ENCODE results near the gene DAP3. TPM values are rescaled to one million over a fixed set of nuclear protein-coding genes. Genes with fewer than 3 reads are reported as not detected.

Gene DAP3
- total and polyA plus RNA-seq, 9 of the 15 experiments (the other 6 are each of a cell fraction or from before 2014, with no cell fraction given), result 155 to 484 (median 298) TPM

GRCh38 chr1:155645034-155645598 is 43.8 kb upstream of the DAP3 start:
- Histone ChIP-seq H3K9me1 (ENCODE audit: control insufficient read depth, insufficient read depth, low read length) (no peaks in the 10 kb centered on the region), H3K9me3 (replicated peaks; ENCODE audit: control insufficient read depth, insufficient read depth, low read depth, low read length) (peaks cover 7% of the 10 kb centered on the region), H3K27ac (ENCODE audit: extremely low read depth, low read depth, low read length) (no peak overlapping the region), H3K4me3 (no peak overlapping the region), H3K27me3 (ENCODE audit: control insufficient read depth in 2 of 2, insufficient read depth in 2 of 2, low read length in 2 of 2) (no peaks in the 10 kb centered on the region), H3K36me3 (ENCODE audit: control insufficient read depth, insufficient read depth, low read length) (no peaks in the 10 kb centered on the region), H3K79me2 (ENCODE audit: control insufficient read depth, insufficient read depth, low read length) (no peaks in the 10 kb centered on the region), H4K20me1 (replicated peaks; ENCODE audit: control insufficient read depth, insufficient read depth, low read length) (no peaks in the 10 kb centered on the region), H3K4me2 (ENCODE audit: insufficient read depth, low read length) (no peak overlapping the region), H3K9ac (ENCODE audit: insufficient read depth in 1 of 2, low read depth in 2 of 2, low read length in 2 of 2) (no peak overlapping the region), H2AFZ (ENCODE audit: low read depth, low read length) (peak overlapping the region; percentile 25; the same call in 1 of the 2 replicates), H3K4me1 (replicated peaks in 1 of 2; ENCODE audit: control insufficient read depth in 2 of 2, insufficient read depth in 2 of 2, low read length in 2 of 2) (no peaks in the 10 kb centered on the region; a peak in 2 of 5 replicates)
- no peak for ATAC-seq
- no peak for FAIRE-seq
- 7% methylated on average over 4 of the region's 4 CpGs for WGBS (ENCODE audit: insufficient coverage, low coverage, missing lambda C conversion rate)
- DNase-seq (ENCODE audit: extremely low read depth in 1 of 4, low spot score in 3 of 4), result no peak
- no TSS peak for BruUV-seq (replicated peaks)
- TF ChIP-seq NFIC (IDR thresholded peaks at IDR 0.05) (peak; percentile 83), YY1 (IDR thresholded peaks at IDR 0.05; ENCODE audit: borderline replicate concordance in 1 of 3, control insufficient read depth in 1 of 3, extremely low read depth in 1 of 3, insufficient read depth in 3 of 3, insufficient read length in 1 of 3, insufficient replicate concordance in 2 of 3, low read depth in 1 of 3, low read length in 2 of 3) (peak in 1 of 3 experiments; percentile 19), SP1 (CRISPR knock-in tag; IDR thresholded peaks at IDR 0.05) (no peak)
- intact Hi-C loops (cut with micrococcal nuclease), result loop anchor here (5.0 kb wide), 2 partner anchors 38 to 82 kb away; no protein-coding TSS in a partner anchor
- ChIA-PET CTCF (ENCODE audit: low intra/inter-chr PET ratio) (no interaction called here), POLR2A (no interaction called here)
- in situ Hi-C loops (cut with MboI), result no loop called here

GRCh38 chr1:155645648-155646047 is 43.2 kb upstream of the DAP3 start:
- Histone ChIP-seq H4K20me1 (replicated peaks; ENCODE audit: control insufficient read depth, insufficient read depth, low read length) (no peaks in the 10 kb centered on the region), H3K4me1 (replicated peaks in 1 of 2; ENCODE audit: control insufficient read depth in 2 of 2, insufficient read depth in 2 of 2, low read length in 2 of 2) (no peaks in the 10 kb centered on the region; a peak in 2 of 5 replicates), H3K4me2 (ENCODE audit: insufficient read depth, low read length) (no peak overlapping the region), H3K27ac (ENCODE audit: extremely low read depth, low read depth, low read length) (no peak overlapping the region), H2AFZ (ENCODE audit: low read depth, low read length) (peak overlapping the region; percentile 25; the same call in 1 of the 2 replicates), H3K9me1 (ENCODE audit: control insufficient read depth, insufficient read depth, low read length) (no peaks in the 10 kb centered on the region), H3K9ac (ENCODE audit: insufficient read depth in 1 of 2, low read depth in 2 of 2, low read length in 2 of 2) (no peak overlapping the region), H3K9me3 (replicated peaks; ENCODE audit: control insufficient read depth, insufficient read depth, low read depth, low read length) (peaks cover 7% of the 10 kb centered on the region), H3K79me2 (ENCODE audit: control insufficient read depth, insufficient read depth, low read length) (no peaks in the 10 kb centered on the region), H3K4me3 (no peak overlapping the region), H3K27me3 (ENCODE audit: control insufficient read depth in 2 of 2, insufficient read depth in 2 of 2, low read length in 2 of 2) (no peaks in the 10 kb centered on the region), H3K36me3 (ENCODE audit: control insufficient read depth, insufficient read depth, low read length) (no peaks in the 10 kb centered on the region)
- intact Hi-C loops (cut with micrococcal nuclease) (loop anchor here (5.0 kb wide), 2 partner anchors 38 to 82 kb away; no protein-coding TSS in a partner anchor), in situ Hi-C loops (cut with MboI) (no loop called here)
- CTCF ChIA-PET (ENCODE audit: low intra/inter-chr PET ratio), result no interaction called here
- no peak for DNase-seq (ENCODE audit: extremely low read depth in 1 of 4, low spot score in 3 of 4)
- FAIRE-seq, result no peak
- BruUV-seq (replicated peaks), result no TSS peak
- POLR2A ChIA-PET, result no interaction called here
- ATAC-seq, result peak; percentile 39; the same call in 1 of the 3 replicates
- WGBS (ENCODE audit: insufficient coverage, low coverage, missing lambda C conversion rate), result 26% methylated on average over 6 of the region's 6 CpGs
- no peak for TF ChIP-seq YBX1 (IDR thresholded peaks at IDR 0.05)
- no peak for TF ChIP-seq PHB2 (IDR thresholded peaks at IDR 0.05; ENCODE audit: low read depth)
- no peak for TF ChIP-seq ZZZ3 (IDR thresholded peaks at IDR 0.05)
- peak; percentile 24 for TF ChIP-seq MEIS2 (IDR thresholded peaks at IDR 0.05; ENCODE audit: partially characterized antibody)
- TF ChIP-seq ZBTB9 (CRISPR knock-in tag; IDR thresholded peaks at IDR 0.05), result no peak
- no peak for TF ChIP-seq CREB5 (CRISPR knock-in tag; IDR thresholded peaks at IDR 0.05)
- no peak for TF ChIP-seq CBFA2T2 (conservative IDR thresholded peaks at IDR 0.05)
- TF ChIP-seq TARDBP (IDR thresholded peaks at IDR 0.05), result no peak
